Measurements from ENCODE around the gene INPP5E. TPM values are rescaled to one million over a fixed set of nuclear protein-coding genes. Genes with fewer than 3 reads are reported as not detected.

The INPP5E gene
- total RNA-seq, 6 experiments from 2014 or later: 5.9 to 7.6 (median 6.0) TPM

DNA sequence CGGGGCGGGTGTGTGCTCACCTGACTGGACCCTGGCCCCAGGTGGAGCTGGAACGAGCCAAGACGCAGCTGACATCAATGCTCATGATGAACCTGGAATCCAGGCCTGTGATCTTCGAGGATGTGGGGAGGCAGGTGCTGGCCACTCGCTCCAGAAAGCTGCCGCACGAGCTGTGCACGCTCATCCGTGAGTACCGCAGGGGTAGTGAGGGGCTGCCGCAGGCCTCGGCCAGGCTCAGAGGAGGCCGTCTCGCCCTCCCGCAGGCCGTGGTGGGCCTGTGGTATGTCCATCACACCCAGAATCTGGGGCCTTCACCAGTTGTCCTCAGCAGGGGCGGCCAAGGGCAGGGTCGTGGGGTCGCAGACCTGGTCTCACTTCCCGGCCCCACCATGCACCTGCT lies 17.9 kb downstream of the INPP5E start:
- H3K36me3 ChIP-seq: peaks cover 5 to 73% (median 38%) of the 10 kb centered on the region in 4 donors

DNA sequence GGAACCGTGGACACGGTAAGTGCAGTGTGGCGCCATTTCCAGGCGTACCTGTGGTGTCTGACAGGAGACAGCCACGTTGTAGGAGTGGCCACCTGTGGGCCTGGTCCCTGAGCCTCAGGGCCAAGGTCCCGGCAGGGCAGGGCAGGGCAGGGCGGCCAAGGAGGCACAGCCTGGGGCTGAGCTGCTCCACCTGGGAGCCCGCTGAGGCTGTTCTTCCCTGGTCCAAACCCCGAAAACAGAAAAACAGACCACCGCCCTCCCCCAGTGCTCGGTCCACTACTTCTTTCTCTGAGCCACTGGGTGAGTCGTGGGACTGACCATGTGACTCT lies 20.6 kb downstream of the INPP5E start:
- Histone ChIP-seq H3K4me1 (peaks cover 0 to 8% (median 2%) of the 10 kb centered on the region in 4 donors), H3K27me3 (no peaks in the 10 kb centered on the region), H3K27ac (peak overlapping the region in 2 of 3 donors; percentile 71 to 91), H3K9me3 (no peaks in the 10 kb centered on the region), H3K4me3 (no peak overlapping the region), H3K36me3 (peaks cover 5 to 87% (median 47%) of the 10 kb centered on the region in 4 donors)
- WGBS (ENCODE audit: insufficient coverage, low coverage, low lambda C conversion rate, missing lambda C conversion rate): 100% methylated on average over 2 of the region's 12 CpGs
- DNase-seq (no peak), ATAC-seq (no peak)
- intact Hi-C loops (cut with DNase I): no loop called here
- no peak for TF ChIP-seq POLR2A (IDR thresholded peaks at IDR 0.05)
- TF ChIP-seq, protein P1, sequence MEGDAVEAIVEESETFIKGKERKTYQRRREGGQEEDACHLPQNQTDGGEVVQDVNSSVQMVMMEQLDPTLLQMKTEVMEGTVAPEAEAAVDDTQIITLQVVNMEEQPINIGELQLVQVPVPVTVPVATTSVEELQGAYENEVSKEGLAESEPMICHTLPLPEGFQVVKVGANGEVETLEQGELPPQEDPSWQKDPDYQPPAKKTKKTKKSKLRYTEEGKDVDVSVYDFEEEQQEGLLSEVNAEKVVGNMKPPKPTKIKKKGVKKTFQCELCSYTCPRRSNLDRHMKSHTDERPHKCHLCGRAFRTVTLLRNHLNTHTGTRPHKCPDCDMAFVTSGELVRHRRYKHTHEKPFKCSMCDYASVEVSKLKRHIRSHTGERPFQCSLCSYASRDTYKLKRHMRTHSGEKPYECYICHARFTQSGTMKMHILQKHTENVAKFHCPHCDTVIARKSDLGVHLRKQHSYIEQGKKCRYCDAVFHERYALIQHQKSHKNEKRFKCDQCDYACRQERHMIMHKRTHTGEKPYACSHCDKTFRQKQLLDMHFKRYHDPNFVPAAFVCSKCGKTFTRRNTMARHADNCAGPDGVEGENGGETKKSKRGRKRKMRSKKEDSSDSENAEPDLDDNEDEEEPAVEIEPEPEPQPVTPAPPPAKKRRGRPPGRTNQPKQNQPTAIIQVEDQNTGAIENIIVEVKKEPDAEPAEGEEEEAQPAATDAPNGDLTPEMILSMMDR (IDR thresholded peaks at IDR 0.05): no peak

More for the DNA sequence above, 17.9 kb downstream of the INPP5E start:
- no peak for TF ChIP-seq POLR2A (IDR thresholded peaks at IDR 0.05)
- TF ChIP-seq, protein P1 (IDR thresholded peaks at IDR 0.05): no peak
- Histone ChIP-seq H3K4me1 (peaks cover 0 to 8% (median 2%) of the 10 kb centered on the region in 4 donors), H3K27me3 (no peaks in the 10 kb centered on the region), H3K9me3 (no peaks in the 10 kb centered on the region), H3K27ac (no peak overlapping the region), H3K4me3 (no peak overlapping the region)
- DNase-seq (no peak), ATAC-seq (no peak)
- intact Hi-C loops (cut with DNase I): no loop called here
- WGBS (ENCODE audit: insufficient coverage, low coverage, low lambda C conversion rate, missing lambda C conversion rate): no CpG with 5 or more reads among the region's 21 CpGs

DNA sequence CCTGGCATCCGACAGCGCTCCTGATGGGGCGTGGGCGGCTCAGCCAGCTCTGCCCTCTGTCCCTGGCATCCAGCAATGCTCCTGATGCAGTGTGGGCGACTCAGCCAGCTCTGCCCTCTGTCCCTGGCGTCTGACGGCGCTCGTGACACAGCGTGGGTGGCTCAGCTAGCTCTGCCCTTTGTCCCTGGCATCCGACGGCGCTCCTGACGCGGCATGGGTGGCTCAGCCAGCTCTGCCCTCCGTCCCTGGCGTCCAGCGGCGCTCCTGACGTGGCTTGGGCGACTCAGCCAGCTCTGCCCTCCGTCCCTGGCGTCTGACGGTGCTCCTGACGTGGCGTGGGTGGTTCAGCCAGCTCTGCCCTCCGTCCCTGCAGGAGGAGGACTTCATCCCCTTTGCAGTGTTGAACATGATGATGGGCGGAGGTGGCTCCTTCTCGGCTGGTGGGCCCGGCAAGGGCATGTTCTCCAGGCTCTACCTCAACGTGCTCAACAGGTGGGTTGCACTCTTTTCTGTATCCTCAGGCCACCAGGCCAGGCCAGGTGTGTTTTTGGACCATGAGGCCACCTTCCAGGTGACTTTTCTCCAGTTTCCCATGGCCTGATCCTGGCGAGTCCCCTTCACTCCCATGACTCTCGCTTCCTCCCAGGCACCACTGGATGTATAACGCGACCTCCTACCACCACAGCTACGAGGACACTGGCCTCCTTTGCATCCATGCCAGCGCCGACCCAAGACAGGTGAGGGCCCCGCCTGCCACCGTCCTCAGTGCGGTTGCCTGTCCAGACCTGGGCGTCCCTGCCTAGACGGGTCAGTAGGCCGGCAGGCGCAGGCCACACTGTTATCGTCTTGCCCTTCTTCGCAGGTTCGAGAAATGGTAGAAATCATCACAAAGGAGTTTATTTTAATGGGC lies 21.2 kb downstream of the INPP5E start:
- Histone ChIP-seq H3K27ac (peak overlapping the region; percentile 21 to 91 (median 71)), H3K9me3 (no peaks in the 10 kb centered on the region), H3K4me1 (peaks cover 0 to 8% (median 2%) of the 10 kb centered on the region in 4 donors), H3K4me3 (no peak overlapping the region), H3K27me3 (no peaks in the 10 kb centered on the region), H3K36me3 (peaks cover 5 to 87% (median 46%) of the 10 kb centered on the region in 4 donors)
- DNase-seq (peak; percentile 94 to 96 (median 95)), ATAC-seq (peak; percentile 92 to 96 (median 92))
- intact Hi-C loops (cut with DNase I): no loop called here
- WGBS (ENCODE audit: insufficient coverage, low coverage, low lambda C conversion rate, missing lambda C conversion rate): 91% methylated on average over 8 of the region's 48 CpGs
- TF ChIP-seq, protein P1 (IDR thresholded peaks at IDR 0.05): no peak
- peak; percentile 40 for TF ChIP-seq POLR2A (IDR thresholded peaks at IDR 0.05)

DNA sequence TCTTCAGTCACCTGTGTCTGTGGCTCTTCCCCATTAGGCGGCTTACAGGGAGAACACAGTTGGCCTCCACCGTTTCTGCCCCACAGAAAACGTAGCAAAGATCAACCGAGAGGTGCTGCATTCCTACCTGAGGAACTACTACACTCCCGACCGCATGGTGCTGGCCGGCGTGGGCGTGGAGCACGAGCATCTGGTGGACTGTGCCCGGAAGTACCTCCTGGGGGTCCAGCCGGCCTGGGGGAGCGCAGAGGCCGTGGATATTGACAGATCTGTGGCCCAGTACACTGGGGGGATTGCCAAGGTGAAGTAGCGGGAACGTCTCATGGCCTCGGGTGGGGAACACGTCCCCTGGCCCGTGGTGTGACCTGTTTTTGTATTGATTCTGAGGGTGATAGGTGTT lies 22.7 kb downstream of the INPP5E start:
- DNase-seq (no peak), ATAC-seq (no peak)
- Histone ChIP-seq H3K36me3 (peaks cover 5 to 86% (median 43%) of the 10 kb centered on the region in 4 donors), H3K4me3 (no peak overlapping the region), H3K27me3 (no peaks in the 10 kb centered on the region), H3K9me3 (no peaks in the 10 kb centered on the region), H3K4me1 (peaks cover 0 to 8% (median 2%) of the 10 kb centered on the region in 4 donors), H3K27ac (peak overlapping the region in 1 of 3 donors; percentile 70)
- WGBS (ENCODE audit: insufficient coverage, low coverage, low lambda C conversion rate, missing lambda C conversion rate): 79% methylated on average over 4 of the region's 19 CpGs
- TF ChIP-seq POLR2A (IDR thresholded peaks at IDR 0.05): no peak
- TF ChIP-seq, protein P1 (IDR thresholded peaks at IDR 0.05): no peak
- intact Hi-C loops (cut with DNase I): no loop called here

All from right lobe of liver (tissue), 6 donors.